ENCODE data around the gene TSHR.

TSHR gene

GRCh38 chr14:81176241-81176640 lies 220.8 kb downstream of the TSHR start:
- no peak for DNase-seq (ENCODE audit: low read depth, low spot score)

DNA sequence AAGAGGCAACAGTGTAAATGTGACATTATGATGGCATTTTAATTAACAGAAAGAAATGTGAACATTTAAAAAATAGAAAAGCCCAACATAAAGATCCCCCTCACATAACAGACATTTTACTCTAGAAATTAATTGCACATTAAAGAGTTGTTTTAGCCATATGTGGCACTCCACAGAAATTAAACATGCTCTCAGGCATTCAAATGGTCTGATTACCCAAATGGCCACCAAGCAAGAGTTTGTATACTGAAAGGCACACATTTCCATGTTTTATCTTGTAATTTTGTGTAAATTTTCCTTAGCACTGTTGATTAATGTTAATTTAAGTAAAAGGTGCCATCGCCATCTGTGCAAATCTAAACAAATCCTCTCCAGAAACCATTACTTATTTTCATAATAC lies 221.8 kb downstream of the TSHR start:
- no peak for DNase-seq (ENCODE audit: low read depth, low spot score)

DNA sequence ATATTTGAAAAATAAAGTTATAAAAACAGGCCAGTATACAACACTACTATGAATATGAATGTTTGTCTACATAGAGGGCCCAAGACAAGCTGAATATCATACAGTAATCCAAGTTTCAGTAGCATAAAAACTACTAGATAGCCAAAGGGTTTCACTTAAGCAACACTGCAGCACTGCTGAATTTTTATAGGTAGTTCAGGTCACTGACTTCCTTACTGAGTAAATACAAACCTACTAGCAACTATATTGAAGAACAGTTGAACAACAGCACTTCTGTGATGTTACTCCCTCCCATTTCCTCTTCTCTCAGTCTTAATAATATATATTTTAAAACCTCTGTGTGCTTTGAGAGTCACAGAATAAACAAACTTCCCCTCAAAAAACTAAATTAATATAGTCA lies 222.6 kb downstream of the TSHR start:
- no peak for DNase-seq (ENCODE audit: low read depth, low spot score)

DNA sequence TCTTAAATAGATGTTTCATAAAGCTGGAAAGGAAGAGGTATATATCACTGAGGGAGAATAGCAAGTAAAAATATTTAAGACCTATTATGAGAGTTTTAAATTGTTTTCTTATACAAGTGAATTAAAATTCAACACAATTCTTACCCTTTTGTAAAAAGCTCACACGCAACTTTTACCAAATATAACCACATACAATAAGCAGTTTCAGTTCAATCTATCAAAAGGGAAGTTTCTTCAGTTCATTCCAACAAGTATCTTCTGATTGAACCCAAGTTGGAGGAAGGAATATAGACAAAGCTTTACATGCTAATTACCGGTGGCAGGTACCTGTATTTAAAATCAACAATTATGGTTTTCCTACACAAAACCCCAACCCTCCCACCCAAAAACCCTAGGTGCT lies 224.2 kb downstream of the TSHR start:
- no peak for DNase-seq (ENCODE audit: low read depth, low spot score)

DNA sequence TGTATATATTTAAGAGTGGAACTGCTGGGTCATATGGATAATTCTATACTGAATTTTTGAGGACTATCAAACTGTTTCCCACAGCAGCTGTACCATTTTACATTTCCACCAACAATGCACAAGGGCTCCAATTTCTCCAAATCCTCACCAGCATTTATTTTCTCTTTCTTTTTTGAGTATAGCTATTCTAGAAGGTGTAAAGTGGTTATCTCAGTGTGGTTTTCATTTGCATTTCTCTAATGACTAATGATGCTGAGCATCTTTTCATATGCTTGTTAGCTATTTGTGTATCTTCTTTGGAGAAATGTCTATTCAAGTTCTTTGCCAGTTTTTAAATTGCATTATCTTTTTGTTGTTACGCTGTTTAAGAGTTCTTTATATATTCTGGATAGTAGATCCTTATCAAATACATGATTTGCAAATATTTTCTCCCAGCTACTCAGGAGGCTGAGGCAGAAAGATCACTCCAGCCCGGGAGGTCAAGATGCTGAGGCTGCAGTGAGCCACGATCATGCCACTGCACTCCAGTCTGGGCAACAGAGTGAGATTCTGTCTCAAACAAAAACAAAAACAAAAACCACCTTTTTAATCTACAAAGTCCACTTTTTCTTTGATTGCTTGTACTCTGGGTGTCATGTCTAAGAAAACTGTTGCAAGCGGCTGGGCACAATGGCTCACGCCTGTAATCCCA lies 232.6 kb downstream of the TSHR start:
- DNase-seq (ENCODE audit: low read depth, low spot score): no peak

- DNase-seq (ENCODE audit: low read depth, low spot score): no peak
Measured at GRCh38 chr14:81192594-81192993, 237.2 kb downstream of the TSHR start.

DNA sequence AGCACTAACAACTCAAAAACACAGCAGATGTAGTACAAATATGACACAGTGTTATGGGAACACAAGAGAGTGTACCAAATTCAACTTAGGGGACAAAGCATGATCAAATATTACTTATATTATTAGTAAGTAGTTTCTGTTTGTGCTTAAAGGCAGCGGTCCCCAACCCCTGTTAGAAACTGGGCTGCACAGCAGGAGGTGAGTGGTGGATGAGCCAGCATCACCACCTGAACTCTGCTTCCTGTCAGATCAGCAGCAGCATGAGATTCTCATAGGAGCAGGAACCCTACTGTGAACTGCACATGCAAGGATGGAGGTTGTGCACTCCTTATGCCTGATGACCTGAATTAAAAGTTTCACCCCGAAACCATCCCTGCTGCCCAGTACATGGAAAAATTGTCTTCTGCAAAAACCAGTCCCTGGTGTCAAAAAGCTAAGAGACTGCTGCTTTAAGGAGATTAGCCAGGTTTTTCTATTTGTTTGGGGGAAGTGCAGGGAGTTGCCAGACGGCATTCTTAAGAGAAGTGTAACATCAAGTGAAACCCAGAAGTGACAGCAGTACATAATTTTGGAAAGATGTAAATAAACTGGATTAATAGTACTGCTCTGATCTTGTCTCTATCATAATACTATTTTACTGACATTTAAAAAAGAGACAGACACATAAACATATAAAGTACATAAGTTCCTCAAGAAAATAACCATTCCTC lies 238.7 kb downstream of the TSHR start:
- DNase-seq (ENCODE audit: low read depth, low spot score): no peak

All from smooth muscle cell of the brain vasculature (primary cell).